ENCODE data around the gene PAWR.

- no peak for TF ChIP-seq EP300 (IDR thresholded peaks at IDR 0.05)
- peak in 5 of 7 experiments; percentile 37 to 62 (median 57) for TF ChIP-seq CTCF (IDR thresholded peaks at IDR 0.05)
- peak in 1 of 3 donors; percentile 11 for TF ChIP-seq POLR2AphosphoS5 (IDR thresholded peaks at IDR 0.05)
- no peak for TF ChIP-seq POLR2A (IDR thresholded peaks at IDR 0.05)
Measured at GRCh38 chr12:79547735-79548609, 142.8 kb downstream of the PAWR start.
